Neural cell (in vitro differentiated cells): ENCODE results near the gene NGDN. TPM values are rescaled to one million over a fixed set of nuclear protein-coding genes. Genes with fewer than 3 reads are reported as not detected.

Source experiments
- H2AFZ ChIP-seq: fragments of 200-600, 300-800 bp; sonication (generic), shearing (Covaris generic); 2 replicates; pipeline ENCODE4 v1.6.0; 2014; ENCODE audit warnings: low read depth, mild to moderate bottlenecking, antibody characterized with exemption, low read length, moderate library complexity
- H3F3A ChIP-seq: fragments of 200-600 bp; shearing (Covaris generic); 2 replicates; pipeline ENCODE4 v1.6.1; 2016; ENCODE audit warnings: mild to moderate bottlenecking, moderate library complexity, mixed read lengths, antibody characterized with exemption, low read length; ENCODE audit not compliant: insufficient read depth, poor library complexity, severe bottlenecking
- H3K27ac ChIP-seq: fragments of 200-600, 300-800 bp; sonication (generic), shearing (Covaris generic); 2 replicates; pipeline ENCODE4 v1.5.1; 2014; ENCODE audit warnings: mild to moderate bottlenecking, low read length, moderate library complexity
- H3K27me3 ChIP-seq: fragments of 300-800, 200-600 bp; sonication (generic), shearing (Covaris generic); 2 replicates; pipeline ENCODE4 v1.6.0; 2014; ENCODE audit warnings: mild to moderate bottlenecking, low read depth, low read length, moderate library complexity; ENCODE audit not compliant: insufficient read depth
- H3K36me3 ChIP-seq: fragments of 300-800, 200-600 bp; sonication (generic), shearing (Covaris generic); 2 replicates; pipeline ENCODE4 v1.5.1; 2014; ENCODE audit warnings: mild to moderate bottlenecking, antibody characterized with exemption, low read length, moderate library complexity; ENCODE audit not compliant: insufficient read depth
- H3K4me2 ChIP-seq: fragments of 300-800, 200-600 bp; sonication (generic), shearing (Covaris generic); 2 replicates; pipeline ENCODE4 v1.6.0; 2014; ENCODE audit warnings: mild to moderate bottlenecking, low read length
- H3K4me3 ChIP-seq: fragments of 300-800, 200-600 bp; sonication (generic), shearing (Covaris generic); 2 replicates; pipeline ENCODE4 v1.5.1; 2014; ENCODE audit warnings: mild to moderate bottlenecking, low read length, moderate library complexity
- H3K79me2 ChIP-seq: fragments of 200-600 bp; shearing (Covaris generic); replicated peaks from 2 replicates; pipeline ENCODE4 v1.6.0; 2014; ENCODE audit warnings: mild to moderate bottlenecking, low read length, moderate library complexity; ENCODE audit not compliant: insufficient read depth
- H3K9ac ChIP-seq: fragments of 300-800, 200-600 bp; sonication (generic), shearing (Covaris generic); 2 replicates; pipeline ENCODE4 v1.6.1; 2016; ENCODE audit warnings: mild to moderate bottlenecking, low read length, mixed read lengths
- H3K9me2 ChIP-seq: fragments of 200-600 bp; shearing (Covaris generic); 2 replicates; pipeline ENCODE4 v1.6.1; 2016; ENCODE audit warnings: mild to moderate bottlenecking, low read length, mixed read lengths; ENCODE audit not compliant: insufficient read depth
- H3K9me3 ChIP-seq: fragments of 200-600, 300-800 bp; sonication (generic), shearing (Covaris generic); 2 replicates; pipeline ENCODE4 v1.6.1; 2016; ENCODE audit warnings: mild to moderate bottlenecking, mixed run types, low read length, moderate library complexity, mixed read lengths
- H4K20me1 ChIP-seq: fragments of 200-600 bp; shearing (Covaris generic); 2 replicates; pipeline ENCODE4 v1.6.1; 2016; ENCODE audit warnings: mild to moderate bottlenecking, mixed run types; ENCODE audit not compliant: insufficient read depth
- CTCF ChIP-seq: fragments of 450-650 bp; IDR thresholded peaks from 2 replicates; pipeline ENCODE4 v1.5.1; 2014; ENCODE audit warnings: antibody characterized with exemption, mild to moderate bottlenecking, moderate library complexity; ENCODE audit not compliant: poor library complexity, severe bottlenecking
- EP300 ChIP-seq: fragments of 450-650 bp; conservative IDR thresholded peaks from 2 replicates; pipeline ENCODE4 v1.6.1; 2014; ENCODE audit warnings: antibody characterized with exemption, mild to moderate bottlenecking, moderate library complexity; ENCODE audit not compliant: poor library complexity, severe bottlenecking
- EZH2 ChIP-seq: fragments of 200-600, 300-800 bp; shearing (Covaris generic), sonication (generic); IDR thresholded peaks from 2 replicates; pipeline ENCODE4 v1.6.1; 2014; ENCODE audit warnings: antibody characterized with exemption, low read length, borderline replicate concordance, mild to moderate bottlenecking; ENCODE audit not compliant: insufficient read depth, poor library complexity, severe bottlenecking
- MXI1 ChIP-seq: fragments of 450-650 bp; conservative IDR thresholded peaks from 2 replicates; pipeline ENCODE4 v1.6.1; 2014; ENCODE audit warnings: antibody characterized with exemption, mild to moderate bottlenecking; ENCODE audit not compliant: poor library complexity, severe bottlenecking
- POLR2AphosphoS5 ChIP-seq: IDR thresholded peaks from 2 replicates; pipeline ENCODE4 v1.6.1; 2012
- RAD21 ChIP-seq: fragments of 450-650 bp; conservative IDR thresholded peaks from 2 replicates; pipeline ENCODE4 v1.6.1; 2014; ENCODE audit warnings: antibody characterized with exemption, mild to moderate bottlenecking, moderate library complexity
- REST ChIP-seq: IDR thresholded peaks from 2 replicates; pipeline ENCODE4 v1.6.1; 2012; ENCODE audit warnings: borderline replicate concordance
- SMC3 ChIP-seq: fragments of 450-650 bp; conservative IDR thresholded peaks from 2 replicates; pipeline ENCODE4 v1.6.1; 2014; ENCODE audit warnings: antibody characterized with exemption, mild to moderate bottlenecking, moderate library complexity; ENCODE audit not compliant: poor library complexity
- polyA plus RNA-seq: library from polyadenylated mRNA; depleted of rRNA; stranded (reverse); fragments of >200 nt; gene quantifications from 2 replicates; pipeline ENCODE4 v1.2.3, GENCODE V29; 2014

Gene NGDN
- polyA plus RNA-seq, 1 donor from 2014 or later, result 137 TPM

DNA sequence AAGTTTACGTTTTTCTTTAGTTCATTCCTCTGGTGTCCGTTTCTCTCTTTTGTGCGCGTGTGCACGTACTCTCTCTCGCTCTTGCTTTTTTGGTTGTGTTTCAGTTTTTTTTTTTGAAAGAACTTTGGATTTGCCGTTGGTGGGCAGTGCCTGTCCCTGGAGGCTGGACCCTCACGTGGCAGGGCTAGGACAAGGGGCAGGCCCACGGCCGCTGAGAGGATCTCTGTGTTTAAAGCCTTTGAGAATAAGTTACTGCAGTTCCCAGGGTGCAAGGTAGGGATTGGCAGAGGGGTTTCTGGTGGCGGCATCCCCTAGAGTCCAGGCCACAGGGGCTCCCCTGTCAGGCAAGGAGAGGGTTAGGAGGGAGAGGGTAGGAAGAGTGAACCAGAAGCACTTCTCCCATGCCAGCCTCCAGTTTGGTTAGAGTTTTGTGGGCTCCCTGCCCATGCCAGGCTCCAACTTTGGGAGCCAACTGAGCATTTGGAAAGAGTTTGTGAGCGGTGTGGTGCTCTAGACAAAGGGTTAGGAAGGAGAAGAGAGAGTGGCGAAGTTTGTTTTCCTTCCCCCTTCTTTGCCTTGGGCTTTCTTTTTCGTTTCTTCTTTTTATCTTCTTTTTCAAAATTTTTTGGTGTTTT, 51.5 kb downstream of the NGDN start:
- Histone ChIP-seq H3K27me3 (no peaks in the 10 kb centered on the region), H2AFZ (no peak overlapping the region), H3K9me3 (no peaks in the 10 kb centered on the region), H3K9me2 (no peaks in the 10 kb centered on the region), H3K27ac (no peak overlapping the region), H3K4me2 (no peak overlapping the region), H4K20me1 (no peaks in the 10 kb centered on the region), H3K79me2 (no peaks in the 10 kb centered on the region), H3K9ac (no peak overlapping the region), H3F3A (no peaks in the 10 kb centered on the region), H3K36me3 (no peaks in the 10 kb centered on the region), H3K4me3 (no peak overlapping the region)
- TF ChIP-seq SMC3, result no peak
- no peak for TF ChIP-seq EP300
- TF ChIP-seq POLR2AphosphoS5, result no peak
- no peak for TF ChIP-seq REST
- TF ChIP-seq EZH2, result no peak
- TF ChIP-seq CTCF, result no peak
- TF ChIP-seq RAD21, result no peak

- no peaks in the 10 kb centered on the region for H3K27me3 ChIP-seq
- H2AFZ ChIP-seq, result no peak overlapping the region
- no peak for TF ChIP-seq EZH2
- TF ChIP-seq MXI1, result no peak
- TF ChIP-seq POLR2AphosphoS5, result peak; percentile 11
- no peak for TF ChIP-seq SMC3
- no peaks in the 10 kb centered on the region for H3K9me3 ChIP-seq
- no peaks in the 10 kb centered on the region for H4K20me1 ChIP-seq
- H3K4me3 ChIP-seq, result no peak overlapping the region
- H3K27ac ChIP-seq, result no peak overlapping the region
- H3K4me2 ChIP-seq, result no peak overlapping the region
- H3F3A ChIP-seq, result no peaks in the 10 kb centered on the region
- H3K9me2 ChIP-seq, result no peaks in the 10 kb centered on the region
- no peaks in the 10 kb centered on the region for H3K36me3 ChIP-seq
- no peak overlapping the region for H3K9ac ChIP-seq
- no peaks in the 10 kb centered on the region for H3K79me2 ChIP-seq
Measured at GRCh38 chr14:23521785-23522640, 52.5 kb downstream of the NGDN start.
